GM15510 (cell line): ENCODE measurements around the gene SLC25A12.
A peak's percentile ranks its signal among the peaks of the same experiment; 100 is the strongest.

ENCODE experiments used
- POLR2A ChIP-seq: IDR thresholded peaks from 3 replicates; pipeline ENCODE4 v1.6.1; 2011; ENCODE audit warnings: borderline replicate concordance; ENCODE audit not compliant: insufficient read length; ENCODE audit errors: extremely low read depth

Gene SLC25A12

GRCh38 chr2:171893824-171894611 is at the start of gene SLC25A12:
TSS of gene SLC25A12 (minus strand) at chr2:171894244. CDS start at chr2:171894214, 30 bp downstream.
- TF ChIP-seq POLR2A = peak; percentile 91

GRCh38 chr2:171941316-171941699 is 47.3 kb upstream of the SLC25A12 start:
- TF ChIP-seq POLR2A = no peak

- TF ChIP-seq POLR2A = no peak
Measured at GRCh38 chr2:171939743-171940071, 45.7 kb upstream of the SLC25A12 start.

GRCh38 chr2:171939058-171939742 is 45.2 kb upstream of the SLC25A12 start:
- no peak for TF ChIP-seq POLR2A

GRCh38 chr2:171930385-171930784 is 36.3 kb upstream of the SLC25A12 start:
- no peak for TF ChIP-seq POLR2A

- no peak for TF ChIP-seq POLR2A
Measured at GRCh38 chr2:171924170-171924942, 30.3 kb upstream of the SLC25A12 start.

GRCh38 chr2:171923206-171923605 is 29.2 kb upstream of the SLC25A12 start:
- no peak for TF ChIP-seq POLR2A

GRCh38 chr2:171922230-171923022 is 28.4 kb upstream of the SLC25A12 start, which contains the start of gene HAT1:
TSS of gene HAT1 (plus strand) at chr2:171922461. CDS start at chr2:171922501, 40 bp downstream.
- peak; percentile 53 for TF ChIP-seq POLR2A

- TF ChIP-seq POLR2A = no peak
Measured at GRCh38 chr2:171921970-171922229, 27.9 kb upstream of the SLC25A12 start.

GRCh38 chr2:171919453-171919852 is 25.4 kb upstream of the SLC25A12 start:
- TF ChIP-seq POLR2A = no peak

GRCh38 chr2:171913517-171913916 is 19.5 kb upstream of the SLC25A12 start:
- TF ChIP-seq POLR2A = no peak

- no peak for TF ChIP-seq POLR2A
Measured at GRCh38 chr2:171910494-171910893, 16.4 kb upstream of the SLC25A12 start.

GRCh38 chr2:171909266-171909665 is 15.2 kb upstream of the SLC25A12 start:
- TF ChIP-seq POLR2A = no peak

- no peak for TF ChIP-seq POLR2A
Measured at GRCh38 chr2:171908235-171908634, 14.2 kb upstream of the SLC25A12 start.

- TF ChIP-seq POLR2A = no peak
Measured at GRCh38 chr2:171902840-171903420, 8.9 kb upstream of the SLC25A12 start.

GRCh38 chr2:171895786-171896185 is 1.7 kb upstream of the SLC25A12 start:
- no peak for TF ChIP-seq POLR2A

GRCh38 chr2:171894612-171894947 is 536 bp upstream of the SLC25A12 start:
- TF ChIP-seq POLR2A = no peak
